Keratinocyte (primary cell): Measurements from ENCODE around the gene WASF2.

Experiments used
- CTCF ChIP-seq, 3 experiments: IDR thresholded peaks in 1 of 3; conservative IDR thresholded peaks in 1 of 3; optimal IDR thresholded peaks in 1 of 3; 2 replicates in 2 of 3; 3 replicates in 1 of 3; pipeline versions ENCODE3 to v1.5.1; 2011; ENCODE audit warnings: low read length in 3 of 3, mild to moderate bottlenecking in 3 of 3, moderate library complexity in 2 of 3, control low read depth in 1 of 3, inconsistent platforms in 1 of 3; ENCODE audit not compliant: insufficient read depth in 2 of 3; ENCODE audit errors: extremely low read depth in 1 of 3
- EZH2 ChIP-seq: IDR thresholded peaks from one replicate; pipeline ENCODE4 v1.6.1; 2012; ENCODE audit warnings: inconsistent platforms, mild to moderate bottlenecking, low read length, moderate library complexity

- TF ChIP-seq CTCF (optimal IDR thresholded peaks at IDR 0.05 in 1 of 3, IDR thresholded peaks at IDR 0.05 in 1 of 3, conservative IDR thresholded peaks at IDR 0.05 in 1 of 3; ENCODE audit: extremely low read depth in 1 of 3, insufficient read depth in 2 of 3, low read length in 3 of 3) (no peak), EZH2 (no peak)
Observed at GRCh38 chr1:27455139-27455811, 34.7 kb downstream of the WASF2 start.
